NCI-H69 (cell line): ENCODE data around the gene HAS3.

Experiments used
- DNase-seq: peaks from one replicate; lab custom pipeline; 2025; lab: John Stamatoyannopoulos, UW

HAS3 gene

DNA sequence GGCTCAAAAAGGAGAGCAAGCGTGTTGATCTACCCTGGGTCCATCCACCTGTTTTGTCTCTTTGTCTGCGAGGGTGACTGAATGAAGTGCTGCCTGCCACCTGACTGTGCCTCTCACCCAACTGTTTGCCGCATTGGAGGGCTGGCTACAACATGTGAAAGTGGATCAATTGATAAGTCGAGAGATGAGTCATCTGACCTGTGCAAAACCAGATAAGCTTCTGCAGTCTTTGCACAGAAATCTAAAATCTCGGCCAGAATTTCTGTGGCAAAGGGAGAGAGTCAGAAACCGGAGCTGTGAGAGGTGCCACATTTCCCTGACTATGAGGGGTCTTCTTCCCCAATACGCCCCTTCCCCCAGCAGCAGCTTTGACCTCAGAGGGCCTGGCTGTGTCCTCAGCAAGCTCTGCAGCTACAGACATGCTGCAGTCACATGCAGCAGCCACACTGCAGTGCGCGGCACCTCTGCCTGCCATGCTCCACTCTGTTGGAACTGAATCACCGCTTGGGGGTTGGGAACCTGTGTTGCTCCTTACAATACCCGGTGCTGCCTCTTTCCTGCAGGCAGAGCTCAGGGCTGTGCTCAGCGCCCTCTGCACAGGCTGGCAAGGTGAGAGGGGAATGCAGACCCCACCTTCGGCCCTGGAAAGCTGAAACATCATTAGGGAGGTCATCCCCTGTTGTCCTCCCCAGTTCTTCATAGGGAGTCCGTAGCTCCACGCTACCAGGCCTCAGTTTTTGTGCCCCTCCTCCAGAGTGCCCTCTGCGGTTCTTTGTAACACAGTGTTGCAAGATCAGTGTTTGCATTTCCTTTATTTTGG lies 16.2 kb upstream of the HAS3 start:
- peak; percentile 5 for DNase-seq

DNA sequence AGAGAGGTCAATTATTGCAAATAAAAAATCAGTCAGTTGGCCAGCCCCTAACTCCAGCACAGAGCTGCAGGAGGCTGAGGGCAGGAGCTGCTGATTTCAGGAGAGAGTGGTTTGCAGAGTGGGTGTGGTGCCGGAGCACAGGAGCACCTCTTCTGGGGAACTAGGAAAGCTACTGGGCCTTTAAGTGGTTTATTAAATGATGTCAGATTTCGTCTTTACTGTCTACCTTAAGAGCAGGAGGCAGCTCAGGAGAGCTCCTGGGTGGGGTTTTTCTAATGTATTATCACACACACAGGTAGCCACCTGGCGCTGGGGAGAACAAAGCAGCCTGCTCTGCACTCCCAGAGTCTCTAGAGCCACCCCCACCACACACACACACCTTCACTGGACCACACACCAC lies 11.5 kb upstream of the HAS3 start:
- peak; percentile 75 for DNase-seq

DNA sequence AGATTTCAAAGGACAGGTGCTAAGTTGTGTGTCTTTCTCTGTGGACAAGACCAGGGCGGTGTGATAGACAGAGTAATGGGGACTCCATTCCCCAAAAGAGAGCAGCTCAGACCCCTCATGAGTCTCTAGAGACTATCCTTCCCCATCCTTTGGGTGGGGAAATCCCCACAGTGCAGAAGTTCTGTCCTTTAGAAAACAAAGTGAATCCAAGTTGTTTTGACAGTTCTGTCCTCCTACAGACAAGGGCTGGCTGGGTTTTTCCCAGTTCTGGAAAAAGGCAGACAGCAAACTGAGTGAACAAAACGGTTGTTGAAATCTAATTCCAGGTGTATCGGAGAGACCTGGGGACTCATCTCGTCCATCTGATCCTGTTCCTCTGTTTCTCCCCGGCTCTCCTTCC lies 11.0 kb upstream of the HAS3 start:
- DNase-seq, result no peak

DNA sequence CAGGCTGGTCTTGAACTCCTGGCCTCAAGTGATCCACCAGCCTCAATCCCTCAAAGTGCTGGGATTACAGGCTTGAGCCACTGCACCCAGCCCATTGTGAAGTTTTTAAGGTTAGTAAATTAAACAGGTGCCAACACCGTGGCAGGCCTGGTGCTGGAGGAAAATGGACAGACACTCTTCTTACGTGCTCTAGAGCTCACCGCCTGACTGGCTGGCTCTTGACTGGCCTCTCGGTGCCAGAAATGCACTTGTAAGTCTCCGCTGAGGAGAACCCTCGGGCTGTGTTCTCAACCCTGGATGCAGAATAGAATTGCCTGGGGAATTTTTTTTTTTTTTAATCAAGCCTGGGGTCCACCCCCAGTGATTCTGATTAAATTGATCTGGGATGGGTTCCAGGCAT lies 10.3 kb upstream of the HAS3 start:
- no peak for DNase-seq

DNA sequence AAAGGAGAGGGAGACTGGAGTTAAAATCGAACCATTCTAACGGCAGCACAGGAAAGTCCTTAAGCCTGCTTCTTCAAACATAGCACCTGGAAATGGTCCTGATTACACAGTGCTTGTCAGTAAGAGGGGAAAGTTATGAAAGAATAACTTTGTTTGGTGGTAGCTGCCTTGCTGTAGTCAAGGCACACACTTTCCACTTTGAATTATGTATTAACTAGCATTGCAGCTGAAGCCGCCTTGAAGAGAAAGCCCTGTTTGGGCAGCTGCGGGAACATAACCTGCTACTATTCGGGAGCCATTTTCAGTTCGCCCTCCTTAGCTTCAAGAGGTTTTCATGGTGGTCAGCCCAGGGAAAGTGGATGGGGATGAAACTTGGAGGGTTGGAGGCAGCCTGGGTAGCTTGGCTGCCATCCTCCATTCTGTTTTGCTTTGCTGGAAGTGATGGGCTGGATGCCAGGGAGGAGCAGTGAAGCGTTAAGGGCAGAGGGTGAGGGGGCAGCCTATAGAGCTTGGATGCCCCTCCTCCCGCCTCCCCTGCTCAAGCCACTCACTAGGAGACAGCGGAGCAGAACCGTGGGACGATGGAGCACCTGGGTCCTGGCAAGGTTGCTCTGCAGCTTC lies 5.3 kb upstream of the HAS3 start:
- DNase-seq, result peak; percentile 69

DNA sequence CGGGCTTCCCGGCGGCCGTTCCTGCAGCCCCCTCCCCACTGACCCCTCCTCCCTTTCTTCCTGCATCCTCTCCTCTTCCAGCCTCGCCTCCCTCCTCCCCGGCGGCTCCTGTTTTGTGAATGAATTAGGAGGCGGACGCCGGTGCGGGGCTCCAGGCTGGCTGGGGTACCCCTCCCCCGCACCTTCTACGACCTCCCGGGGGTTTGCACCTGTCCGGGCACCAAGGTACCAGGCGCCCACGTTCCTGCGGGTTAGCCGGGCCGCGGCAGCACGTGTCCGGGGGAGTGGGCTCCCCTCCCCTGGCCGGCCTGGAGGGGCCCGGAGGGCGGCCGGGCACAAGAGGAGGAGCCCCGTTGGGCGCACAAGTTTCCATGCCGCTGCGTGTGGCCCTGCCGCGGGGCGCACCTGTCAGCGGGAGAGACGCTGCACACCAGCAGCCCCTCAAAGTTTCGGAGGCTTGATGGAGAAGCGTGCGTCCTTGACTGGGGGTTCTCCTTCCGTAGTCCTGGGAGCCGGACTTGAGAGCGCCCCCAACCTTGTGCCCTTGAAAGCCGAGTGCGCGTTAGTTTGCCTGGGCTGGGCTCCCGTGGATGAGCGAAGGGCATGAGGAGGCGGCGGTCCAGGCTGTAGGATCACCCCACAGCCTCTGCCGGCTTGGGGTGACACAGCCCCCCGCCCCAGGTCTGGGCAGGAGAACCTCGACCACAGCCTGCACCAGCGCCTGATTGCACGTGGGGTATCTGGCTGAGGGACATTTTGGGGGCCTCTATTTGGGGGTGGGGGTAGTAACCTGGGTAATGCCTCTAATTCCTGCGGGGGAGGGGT lies 1.2 kb downstream of the HAS3 start:
- peak; percentile 52 for DNase-seq

DNA sequence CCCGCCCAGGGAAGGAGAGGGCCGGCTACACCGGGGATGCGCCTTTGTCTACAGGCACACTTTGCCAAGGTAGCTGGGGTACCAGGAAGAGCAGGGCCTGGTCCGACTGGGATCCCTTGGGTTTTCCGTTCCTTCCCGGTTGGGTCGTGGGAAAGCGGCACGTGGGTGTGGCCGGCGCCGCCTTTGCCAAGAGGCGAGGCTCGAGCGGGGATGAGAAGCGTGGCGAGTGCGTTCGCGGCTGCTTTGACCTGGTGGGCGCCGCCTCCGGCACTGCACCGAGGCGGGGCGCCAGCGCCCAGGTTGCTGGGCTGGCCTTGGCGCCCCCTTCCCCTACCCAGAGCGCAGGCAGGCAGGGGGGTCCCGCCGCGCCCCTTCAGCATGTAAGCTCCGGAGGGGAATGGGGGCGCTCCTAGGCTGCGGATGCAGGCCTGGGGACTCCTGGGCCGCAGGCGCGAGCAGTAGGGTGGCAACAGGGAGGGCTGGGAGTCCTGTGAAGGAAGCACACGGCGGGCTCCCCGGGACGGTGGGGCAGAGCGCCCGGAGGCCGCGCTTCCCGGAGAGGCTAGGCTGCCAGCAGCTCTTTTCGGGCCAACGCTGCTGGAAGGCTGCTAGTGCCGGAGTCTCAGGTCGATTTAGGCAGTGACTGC lies 2.0 kb downstream of the HAS3 start:
- peak; percentile 47 for DNase-seq

DNA sequence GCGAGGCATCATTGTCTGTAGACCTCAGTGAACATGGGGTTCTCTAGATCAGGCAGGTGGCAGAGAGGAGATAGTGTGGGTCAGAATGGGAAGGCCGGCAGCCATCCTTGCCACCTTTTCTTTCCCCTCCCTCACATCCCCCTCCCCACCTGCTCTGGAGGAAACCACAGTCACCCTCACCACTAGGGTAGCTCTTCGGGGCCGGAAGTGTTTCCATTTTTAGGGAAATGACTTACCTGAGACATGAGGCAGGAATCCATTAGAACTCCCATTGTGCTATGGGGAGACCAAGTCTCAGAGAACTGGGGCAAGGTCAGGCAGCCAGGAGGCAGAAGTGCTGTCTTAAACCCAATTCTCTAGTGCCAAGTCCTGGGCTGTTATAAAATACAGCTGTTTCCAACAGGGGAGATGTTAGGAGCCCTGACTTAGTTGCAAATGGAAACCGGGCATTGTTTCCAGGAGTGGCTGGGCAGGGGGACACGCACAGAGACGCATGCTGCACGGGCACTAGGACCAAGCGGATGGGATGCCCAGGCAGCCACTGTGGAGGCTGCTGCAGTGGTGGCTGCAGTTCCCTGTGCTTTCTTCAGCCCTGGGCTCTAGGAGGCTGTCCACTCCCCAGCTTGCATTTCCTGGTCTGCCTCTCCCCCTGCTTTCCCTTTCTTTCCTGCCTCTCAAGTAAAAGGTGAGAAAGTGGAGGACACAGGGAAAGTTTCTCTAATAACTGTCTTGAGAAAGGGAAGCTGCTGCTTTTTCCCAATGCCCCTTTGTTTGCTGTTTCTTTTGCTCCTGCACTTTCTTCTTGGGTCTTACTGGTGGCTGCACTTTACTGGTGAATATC lies 2.8 kb downstream of the HAS3 start:
- DNase-seq, result peak; percentile 25

DNA sequence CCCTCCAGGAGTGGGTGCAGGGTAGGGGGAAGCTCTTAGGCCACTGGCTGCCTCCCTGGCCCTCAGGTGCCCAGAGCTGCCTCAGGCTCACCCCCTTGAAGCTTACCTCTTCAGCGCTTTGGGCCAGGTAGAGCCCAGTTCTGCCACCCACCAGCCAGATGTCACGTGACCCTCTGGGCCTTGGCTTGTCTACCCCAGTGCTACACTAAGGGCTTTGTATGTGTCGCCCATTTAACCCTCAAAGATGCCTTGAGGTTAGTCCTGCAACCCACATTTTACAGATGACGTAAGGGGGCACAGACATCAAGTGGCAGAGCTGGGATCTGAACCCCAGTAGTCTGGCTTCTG lies 3.4 kb downstream of the HAS3 start:
- no peak for DNase-seq

DNA sequence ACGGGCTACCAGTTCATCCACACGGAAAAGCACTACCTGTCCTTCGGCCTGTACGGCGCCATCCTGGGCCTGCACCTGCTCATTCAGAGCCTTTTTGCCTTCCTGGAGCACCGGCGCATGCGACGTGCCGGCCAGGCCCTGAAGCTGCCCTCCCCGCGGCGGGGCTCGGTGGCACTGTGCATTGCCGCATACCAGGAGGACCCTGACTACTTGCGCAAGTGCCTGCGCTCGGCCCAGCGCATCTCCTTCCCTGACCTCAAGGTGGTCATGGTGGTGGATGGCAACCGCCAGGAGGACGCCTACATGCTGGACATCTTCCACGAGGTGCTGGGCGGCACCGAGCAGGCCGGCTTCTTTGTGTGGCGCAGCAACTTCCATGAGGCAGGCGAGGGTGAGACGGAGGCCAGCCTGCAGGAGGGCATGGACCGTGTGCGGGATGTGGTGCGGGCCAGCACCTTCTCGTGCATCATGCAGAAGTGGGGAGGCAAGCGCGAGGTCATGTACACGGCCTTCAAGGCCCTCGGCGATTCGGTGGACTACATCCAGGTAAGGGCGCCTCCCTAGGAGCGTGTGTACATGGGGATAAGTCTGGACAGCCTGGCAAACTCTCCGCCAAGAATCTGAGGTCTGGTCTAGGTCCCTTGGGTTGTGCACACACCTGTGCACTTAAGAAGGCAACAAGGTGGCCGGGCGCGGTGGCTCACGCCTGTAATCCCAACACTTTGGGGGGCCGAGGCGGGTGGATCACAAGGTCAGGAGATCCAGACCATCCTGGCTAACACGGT lies 4.2 kb downstream of the HAS3 start:
- DNase-seq, result no peak

DNA sequence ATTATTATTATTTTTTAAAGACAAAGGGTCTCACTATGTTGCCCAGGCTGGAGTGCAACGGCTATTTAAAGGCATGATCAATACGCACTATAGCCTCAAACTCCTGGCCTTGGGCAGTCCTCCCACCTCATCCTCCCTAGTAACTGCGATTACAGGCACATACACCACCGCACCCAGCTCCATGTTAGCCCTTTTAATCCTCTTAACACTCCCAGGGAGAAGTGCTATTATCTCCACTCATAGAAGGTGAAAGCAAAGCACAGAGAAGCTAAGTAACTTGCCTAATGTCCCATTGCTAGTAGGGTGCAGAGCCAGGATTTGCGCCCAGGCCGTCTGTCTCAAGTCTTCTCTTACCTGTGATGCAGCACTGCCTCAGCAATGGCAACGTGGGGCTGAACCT lies 5.0 kb downstream of the HAS3 start:
- no peak for DNase-seq

DNA sequence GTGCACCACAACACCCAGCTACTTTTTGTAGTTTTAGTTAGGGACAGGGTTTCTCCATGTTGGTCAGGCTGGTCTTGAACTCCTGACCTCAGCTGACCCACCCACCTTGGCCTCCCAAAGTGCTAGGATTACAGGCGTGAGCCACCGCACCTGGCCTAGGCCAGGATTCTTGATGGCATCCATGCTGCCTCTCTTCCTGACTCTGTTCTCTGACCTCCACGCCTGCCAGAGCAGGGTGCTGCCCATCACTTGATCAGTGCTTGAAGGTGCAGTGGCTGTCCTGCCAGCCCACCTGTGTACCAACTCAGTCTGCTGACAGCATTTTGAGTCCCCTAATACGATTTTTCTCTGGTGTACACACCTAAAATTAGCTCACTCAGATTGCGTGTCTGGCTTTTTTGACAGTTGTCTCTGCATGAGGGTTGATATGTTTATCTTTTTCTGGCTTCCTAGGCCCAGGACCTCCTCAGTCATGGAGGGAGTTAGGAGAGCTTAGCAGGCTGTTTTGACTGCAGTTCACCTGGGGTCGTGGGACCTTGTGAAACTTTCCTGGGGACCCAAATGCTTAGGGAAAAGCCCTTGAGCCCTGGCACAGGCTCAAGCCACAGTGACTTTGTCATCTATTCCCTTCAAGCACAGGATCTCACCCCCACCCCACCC lies 5.9 kb downstream of the HAS3 start:
- no peak for DNase-seq

DNA sequence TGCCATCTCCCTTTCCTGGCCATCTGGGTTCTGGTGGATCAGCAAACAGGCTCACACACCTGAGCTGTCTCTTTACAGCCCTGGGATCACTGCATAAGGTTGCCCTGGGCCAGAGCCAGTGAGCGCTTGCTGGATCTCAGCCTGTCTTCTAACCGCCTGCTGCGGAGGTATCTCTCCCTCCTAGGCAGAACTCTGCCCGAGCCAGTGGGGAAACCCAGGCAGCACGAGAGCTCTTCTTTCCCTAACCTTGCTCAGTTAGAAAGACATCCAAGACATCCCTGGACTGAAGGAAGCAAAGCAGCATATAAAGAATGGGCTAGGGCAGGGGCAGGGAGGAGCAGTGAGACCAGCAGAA lies 6.4 kb downstream of the HAS3 start:
- DNase-seq, result no peak

DNA sequence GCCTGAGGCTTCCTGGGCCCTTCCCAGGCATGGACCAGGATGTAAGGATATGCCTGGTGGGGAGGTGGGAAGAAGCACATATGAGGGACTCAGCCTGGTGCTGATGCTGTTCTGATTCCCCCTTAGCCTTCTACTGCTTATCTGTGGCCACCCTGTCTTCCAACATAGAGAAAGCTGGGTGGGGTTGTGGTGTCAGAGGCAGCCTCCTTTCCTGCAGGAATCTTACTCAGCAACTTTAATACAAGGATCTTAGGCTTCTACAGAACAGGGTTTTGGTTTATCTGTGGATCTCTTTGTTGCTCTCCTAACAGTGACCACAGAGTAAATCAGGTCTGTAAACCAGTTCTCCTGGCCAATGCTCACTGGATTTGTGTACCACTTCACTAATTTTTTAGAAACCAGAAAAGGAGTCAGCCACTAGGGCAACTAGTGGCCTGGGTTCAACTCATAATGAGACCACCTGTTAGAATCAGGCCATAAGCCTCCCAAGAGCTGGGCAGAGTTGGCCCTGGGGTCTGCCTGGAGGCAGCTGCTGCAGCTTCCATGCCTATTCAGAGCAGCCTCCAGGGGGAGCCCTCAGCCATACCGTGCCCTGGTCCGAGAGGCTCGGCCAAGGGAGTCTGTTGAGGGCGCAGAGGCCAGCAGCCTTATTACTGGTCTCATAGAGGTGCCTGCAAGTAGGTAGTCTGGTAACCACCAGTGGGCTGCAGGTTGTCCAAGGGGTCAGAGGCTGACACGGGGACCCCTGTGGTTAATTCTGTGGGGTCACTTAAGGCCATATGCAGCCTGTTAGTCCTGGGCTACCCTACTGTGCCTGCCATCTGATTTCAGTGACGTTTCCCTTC lies 7.1 kb downstream of the HAS3 start:
- peak; percentile 39 for DNase-seq

DNA sequence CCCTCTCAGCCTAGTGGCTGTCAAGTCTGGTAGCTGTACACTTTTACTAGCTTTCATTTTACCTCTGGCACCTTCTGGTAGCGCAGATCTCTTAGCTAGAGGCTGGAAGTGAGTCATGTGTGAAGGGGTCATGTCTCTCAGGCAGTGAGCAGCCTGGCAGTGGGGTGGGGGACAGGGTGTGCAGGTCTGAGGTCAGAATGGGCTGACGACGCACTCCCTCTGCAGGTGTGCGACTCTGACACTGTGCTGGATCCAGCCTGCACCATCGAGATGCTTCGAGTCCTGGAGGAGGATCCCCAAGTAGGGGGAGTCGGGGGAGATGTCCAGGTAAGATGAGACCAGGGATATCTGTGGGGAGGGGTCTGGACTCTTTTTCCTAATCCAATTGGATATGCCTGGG lies 7.8 kb downstream of the HAS3 start:
- no peak for DNase-seq

DNA sequence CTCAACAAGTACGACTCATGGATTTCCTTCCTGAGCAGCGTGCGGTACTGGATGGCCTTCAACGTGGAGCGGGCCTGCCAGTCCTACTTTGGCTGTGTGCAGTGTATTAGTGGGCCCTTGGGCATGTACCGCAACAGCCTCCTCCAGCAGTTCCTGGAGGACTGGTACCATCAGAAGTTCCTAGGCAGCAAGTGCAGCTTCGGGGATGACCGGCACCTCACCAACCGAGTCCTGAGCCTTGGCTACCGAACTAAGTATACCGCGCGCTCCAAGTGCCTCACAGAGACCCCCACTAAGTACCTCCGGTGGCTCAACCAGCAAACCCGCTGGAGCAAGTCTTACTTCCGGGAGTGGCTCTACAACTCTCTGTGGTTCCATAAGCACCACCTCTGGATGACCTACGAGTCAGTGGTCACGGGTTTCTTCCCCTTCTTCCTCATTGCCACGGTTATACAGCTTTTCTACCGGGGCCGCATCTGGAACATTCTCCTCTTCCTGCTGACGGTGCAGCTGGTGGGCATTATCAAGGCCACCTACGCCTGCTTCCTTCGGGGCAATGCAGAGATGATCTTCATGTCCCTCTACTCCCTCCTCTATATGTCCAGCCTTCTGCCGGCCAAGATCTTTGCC lies 9.0 kb downstream of the HAS3 start:
- DNase-seq, result no peak

DNA sequence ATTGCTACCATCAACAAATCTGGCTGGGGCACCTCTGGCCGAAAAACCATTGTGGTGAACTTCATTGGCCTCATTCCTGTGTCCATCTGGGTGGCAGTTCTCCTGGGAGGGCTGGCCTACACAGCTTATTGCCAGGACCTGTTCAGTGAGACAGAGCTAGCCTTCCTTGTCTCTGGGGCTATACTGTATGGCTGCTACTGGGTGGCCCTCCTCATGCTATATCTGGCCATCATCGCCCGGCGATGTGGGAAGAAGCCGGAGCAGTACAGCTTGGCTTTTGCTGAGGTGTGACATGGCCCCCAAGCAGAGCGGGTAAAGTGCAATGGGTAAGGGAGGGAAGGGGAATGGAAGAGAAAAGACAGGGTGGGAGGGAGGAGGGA lies 9.5 kb downstream of the HAS3 start:
- no peak for DNase-seq

DNA sequence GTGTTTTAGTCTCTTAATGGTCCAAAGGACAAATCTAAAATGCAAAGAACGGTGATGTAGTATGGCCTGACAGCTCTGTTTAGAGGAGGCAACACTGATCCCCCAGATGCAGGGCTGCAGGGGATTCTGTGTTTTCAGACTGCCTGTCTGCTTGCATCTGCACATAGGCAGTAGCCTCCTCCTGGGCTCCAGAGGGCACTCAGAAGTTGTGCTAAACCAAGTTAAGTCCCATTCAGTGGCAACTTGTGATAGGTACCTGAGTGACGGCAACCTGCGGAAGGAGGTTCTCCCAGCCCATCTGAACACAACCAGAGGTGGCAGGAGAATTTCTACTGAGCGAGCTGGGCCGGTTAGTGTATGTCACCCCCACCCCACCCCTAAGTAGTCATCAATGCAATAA lies 9.9 kb downstream of the HAS3 start:
- DNase-seq, result no peak

DNA sequence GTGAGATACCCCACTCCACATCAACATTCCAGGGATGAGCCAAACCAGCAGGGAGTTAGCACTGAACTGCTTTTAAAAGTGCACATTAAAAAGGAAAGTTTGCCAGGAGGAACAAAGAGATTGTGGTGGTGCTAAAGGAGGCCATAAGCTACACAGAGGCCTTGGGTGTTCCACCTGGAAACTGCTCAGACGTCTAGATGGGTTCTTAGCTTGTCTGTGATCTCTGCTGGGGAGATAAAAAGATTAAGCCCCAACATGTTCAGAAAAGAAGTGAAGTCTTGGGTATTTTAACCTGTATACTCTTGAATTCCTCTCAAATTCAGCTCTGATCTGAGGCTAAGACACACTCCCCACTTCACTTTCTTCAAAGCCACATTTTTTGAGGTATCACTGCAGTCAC lies 10.4 kb downstream of the HAS3 start:
- no peak for DNase-seq
